Parathyroid adenoma (tissue), 2 donors: ENCODE measurements around the gene ERGIC3.
A peak's percentile ranks its signal among the peaks of the same experiment; 100 is the strongest.

Experiments used
- H2AFZ ChIP-seq: fragments of 300-600 bp; sonication (generic); one replicate; pipeline ENCODE4 v1.7.0; 2017; ENCODE audit warnings: antibody characterized with exemption, mild to moderate bottlenecking
- H3K27ac ChIP-seq: fragments of 300-600 bp; sonication (generic); one replicate; pipeline ENCODE4 v1.7.0; 2017
- H3K27me3 ChIP-seq: fragments of 300-600 bp; sonication (generic); one replicate; pipeline ENCODE4 v1.7.0; 2017; ENCODE audit warnings: low read length; ENCODE audit not compliant: control insufficient read depth, insufficient read depth
- H3K36me3 ChIP-seq: fragments of 300-600 bp; sonication (generic); one replicate; pipeline ENCODE4 v1.7.0; 2017; ENCODE audit warnings: low read length; ENCODE audit not compliant: control insufficient read depth, insufficient read depth
- H3K4me1 ChIP-seq: fragments of 300-600 bp; sonication (generic); one replicate; pipeline ENCODE4 v1.7.0; 2017; ENCODE audit warnings: control low read depth
- H3K4me2 ChIP-seq: fragments of 300-600 bp; sonication (generic); one replicate; pipeline ENCODE4 v1.7.0; 2017; ENCODE audit warnings: low read length
- H3K4me3 ChIP-seq: fragments of 300-600 bp; sonication (generic); one replicate; pipeline ENCODE4 v1.7.0; 2017; ENCODE audit warnings: low read depth, low read length
- H3K79me2 ChIP-seq: fragments of 300-600 bp; sonication (generic); one replicate; pipeline ENCODE4 v1.7.0; 2017; ENCODE audit warnings: control low read depth
- H3K9ac ChIP-seq: fragments of 300-600 bp; sonication (generic); one replicate; pipeline ENCODE4 v1.7.0; 2017; ENCODE audit warnings: mild to moderate bottlenecking
- H3K9me3 ChIP-seq: fragments of 300-600 bp; sonication (generic); one replicate; pipeline ENCODE4 v1.7.0; 2017; ENCODE audit warnings: low read length; ENCODE audit not compliant: control insufficient read depth
- TF ChIP-seq, protein P1 (sequence below): fragments of 300-600 bp; sonication (generic); IDR thresholded peaks from one replicate; pipeline ENCODE4 v1.7.0; 2017; ENCODE audit warnings: antibody characterized with exemption, mild to moderate bottlenecking
- donor health status: primary hyperparathyroidism.

Gene ERGIC3

DNA sequence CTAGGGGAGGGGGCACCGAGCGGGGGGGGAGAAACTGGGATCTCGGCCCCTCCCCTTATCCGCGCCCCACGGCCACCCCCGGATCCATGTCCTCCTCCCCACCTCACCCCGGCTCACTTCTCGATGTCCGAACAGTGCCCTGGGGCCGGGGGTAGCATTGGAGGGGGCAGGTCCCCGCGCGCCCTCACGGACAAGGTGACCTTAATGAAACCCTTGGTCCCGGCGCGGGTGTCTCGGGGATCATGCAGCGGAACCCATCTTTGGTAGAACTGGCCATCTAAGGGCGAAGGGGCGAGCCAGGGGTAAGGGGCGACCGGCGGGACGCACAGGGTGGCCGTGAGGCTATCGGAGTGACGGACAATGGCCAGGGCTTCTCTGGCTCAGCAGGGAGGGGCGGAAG lies 60.1 kb downstream of the ERGIC3 start:
- H3K9ac ChIP-seq: no peak overlapping the region

DNA sequence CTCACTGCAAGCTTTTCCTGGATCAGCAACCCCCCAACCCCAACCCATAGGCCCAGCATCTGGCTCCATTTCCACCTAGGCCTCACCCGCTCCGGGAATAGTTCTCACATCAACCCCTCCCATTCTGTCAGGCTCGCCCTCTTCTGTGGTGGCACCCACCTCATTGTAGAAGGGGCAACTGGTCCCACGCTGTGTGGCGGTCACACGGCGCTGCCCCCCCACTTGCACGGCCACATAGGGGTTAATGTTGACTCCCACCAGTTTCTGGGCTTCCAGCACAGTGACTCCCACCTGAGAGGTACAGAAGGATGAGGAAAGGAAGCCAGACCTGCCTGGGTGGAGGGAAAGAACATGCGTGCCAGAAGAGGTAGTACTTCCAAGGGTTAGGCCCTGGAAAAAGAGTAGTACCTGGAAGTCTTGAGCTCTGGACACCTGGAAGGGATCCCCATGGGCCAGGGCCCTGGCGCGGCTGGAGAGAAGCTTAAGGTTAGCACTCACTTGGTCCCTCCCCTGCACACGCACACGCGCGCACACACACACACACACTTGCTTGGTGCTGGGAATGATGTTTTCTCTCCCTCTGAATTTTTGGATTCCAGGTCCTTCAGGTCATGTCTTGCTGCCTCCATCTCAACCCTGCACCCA lies 61.1 kb downstream of the ERGIC3 start:
- Histone ChIP-seq H3K36me3 (no peaks in the 10 kb centered on the region), H3K27ac (no peak overlapping the region), H2AFZ (no peak overlapping the region), H3K4me3 (no peak overlapping the region), H3K27me3 (no peaks in the 10 kb centered on the region), H3K79me2 (no peaks in the 10 kb centered on the region), H3K4me1 (no peaks in the 10 kb centered on the region), H3K4me2 (no peak overlapping the region), H3K9ac (no peak overlapping the region), H3K9me3 (no peaks in the 10 kb centered on the region)
- TF ChIP-seq, protein P1, sequence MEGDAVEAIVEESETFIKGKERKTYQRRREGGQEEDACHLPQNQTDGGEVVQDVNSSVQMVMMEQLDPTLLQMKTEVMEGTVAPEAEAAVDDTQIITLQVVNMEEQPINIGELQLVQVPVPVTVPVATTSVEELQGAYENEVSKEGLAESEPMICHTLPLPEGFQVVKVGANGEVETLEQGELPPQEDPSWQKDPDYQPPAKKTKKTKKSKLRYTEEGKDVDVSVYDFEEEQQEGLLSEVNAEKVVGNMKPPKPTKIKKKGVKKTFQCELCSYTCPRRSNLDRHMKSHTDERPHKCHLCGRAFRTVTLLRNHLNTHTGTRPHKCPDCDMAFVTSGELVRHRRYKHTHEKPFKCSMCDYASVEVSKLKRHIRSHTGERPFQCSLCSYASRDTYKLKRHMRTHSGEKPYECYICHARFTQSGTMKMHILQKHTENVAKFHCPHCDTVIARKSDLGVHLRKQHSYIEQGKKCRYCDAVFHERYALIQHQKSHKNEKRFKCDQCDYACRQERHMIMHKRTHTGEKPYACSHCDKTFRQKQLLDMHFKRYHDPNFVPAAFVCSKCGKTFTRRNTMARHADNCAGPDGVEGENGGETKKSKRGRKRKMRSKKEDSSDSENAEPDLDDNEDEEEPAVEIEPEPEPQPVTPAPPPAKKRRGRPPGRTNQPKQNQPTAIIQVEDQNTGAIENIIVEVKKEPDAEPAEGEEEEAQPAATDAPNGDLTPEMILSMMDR: no peak

More for the DNA sequence above, 60.1 kb downstream of the ERGIC3 start:
- no peaks in the 10 kb centered on the region for H3K27me3 ChIP-seq
- no peaks in the 10 kb centered on the region for H3K4me1 ChIP-seq
- no peak overlapping the region for H3K4me3 ChIP-seq
- H3K79me2 ChIP-seq: no peaks in the 10 kb centered on the region
- H3K4me2 ChIP-seq: peak overlapping the region; percentile 62
- no peaks in the 10 kb centered on the region for H3K36me3 ChIP-seq
- H3K27ac ChIP-seq: no peak overlapping the region
- H2AFZ ChIP-seq: peak overlapping the region; percentile 88
- TF ChIP-seq, protein P1: no peak
- H3K9me3 ChIP-seq: no peaks in the 10 kb centered on the region

DNA sequence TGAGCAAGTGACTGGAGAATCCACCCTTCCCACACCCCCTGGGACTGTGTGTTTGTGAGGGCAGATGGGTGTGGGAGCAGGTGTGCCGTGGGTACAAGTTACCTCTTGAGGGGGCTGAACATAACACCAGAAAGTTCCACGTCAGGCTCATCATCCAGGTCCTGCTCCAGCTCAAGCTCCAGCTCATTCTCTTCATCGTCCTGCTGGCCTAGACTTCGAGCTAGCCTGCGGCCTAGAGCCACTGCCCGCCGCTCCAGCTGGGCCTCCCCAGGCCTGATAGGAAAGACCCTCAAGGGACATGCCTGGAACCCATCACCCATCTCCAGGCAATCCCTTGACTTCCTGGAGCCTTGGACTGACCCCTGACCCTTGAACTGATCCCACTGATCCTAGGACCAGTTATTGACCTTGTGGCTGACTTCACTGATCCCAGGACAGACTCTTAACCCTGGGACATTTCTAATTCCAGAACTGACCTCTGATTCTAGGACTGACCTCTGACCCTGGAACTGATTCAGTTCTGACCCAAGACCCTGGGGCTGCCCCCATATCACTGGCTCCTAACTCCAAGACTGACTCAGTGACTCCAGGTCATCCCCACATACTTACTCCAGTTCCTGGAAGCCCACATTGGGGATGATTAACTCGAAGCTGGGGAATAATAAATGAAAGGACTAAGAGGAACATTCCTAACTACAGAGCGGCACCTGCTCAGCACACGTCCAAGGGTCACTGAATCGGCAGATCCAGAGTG lies 62.0 kb downstream of the ERGIC3 start:
- Histone ChIP-seq H3K9ac (no peak overlapping the region), H3K27ac (no peak overlapping the region)

DNA sequence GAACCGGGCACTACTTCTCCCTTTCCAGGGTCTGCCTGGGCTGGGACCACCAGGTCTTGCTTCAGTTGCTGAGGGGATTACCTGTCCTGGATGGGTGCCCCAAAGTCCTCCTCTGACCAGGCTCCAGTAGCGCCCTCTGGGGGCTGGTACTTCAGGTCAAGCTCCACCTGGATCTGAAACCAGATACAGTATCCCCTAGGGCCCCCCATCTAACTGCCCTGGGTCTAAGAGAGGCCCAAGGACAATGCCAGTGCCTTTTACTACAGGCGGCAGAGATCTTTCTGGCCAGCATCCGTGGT lies 62.5 kb downstream of the ERGIC3 start:
- H3K27me3 ChIP-seq: no peaks in the 10 kb centered on the region
- H3K4me1 ChIP-seq: no peaks in the 10 kb centered on the region
- no peaks in the 10 kb centered on the region for H3K9me3 ChIP-seq
- no peaks in the 10 kb centered on the region for H3K36me3 ChIP-seq
- no peaks in the 10 kb centered on the region for H3K79me2 ChIP-seq
- H3K9ac ChIP-seq: no peak overlapping the region
- no peak overlapping the region for H2AFZ ChIP-seq
- TF ChIP-seq, protein P1: no peak
- H3K4me3 ChIP-seq: no peak overlapping the region
- H3K4me2 ChIP-seq: no peak overlapping the region
- H3K27ac ChIP-seq: no peak overlapping the region

More for the DNA sequence above, 62.0 kb downstream of the ERGIC3 start:
- no peaks in the 10 kb centered on the region for H3K79me2 ChIP-seq
- H2AFZ ChIP-seq: no peak overlapping the region
- no peak overlapping the region for H3K4me2 ChIP-seq
- no peak overlapping the region for H3K4me3 ChIP-seq
- H3K4me1 ChIP-seq: no peaks in the 10 kb centered on the region
- H3K36me3 ChIP-seq: no peaks in the 10 kb centered on the region
- no peaks in the 10 kb centered on the region for H3K9me3 ChIP-seq
- TF ChIP-seq, protein P1: no peak
- H3K27me3 ChIP-seq: no peaks in the 10 kb centered on the region

DNA sequence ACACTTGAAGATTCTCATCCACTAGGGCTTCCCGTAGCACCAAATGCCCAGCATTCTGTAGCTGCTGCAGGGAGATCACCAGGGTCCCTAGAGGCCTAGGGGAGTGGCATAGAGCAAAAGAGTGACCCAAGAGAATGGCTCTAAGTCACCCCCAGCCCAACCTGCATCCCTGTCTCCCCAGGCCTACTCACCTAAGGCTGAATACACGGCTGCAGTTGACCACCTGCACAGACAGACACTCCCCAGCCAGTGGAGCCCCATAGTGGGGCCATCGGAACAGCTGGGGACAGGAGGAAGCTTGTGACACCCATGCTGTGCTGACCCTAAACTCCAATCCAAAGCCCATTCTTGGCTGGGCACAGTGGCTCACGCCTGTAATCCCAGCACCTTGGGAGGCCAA lies 64.2 kb downstream of the ERGIC3 start:
- TF ChIP-seq, protein P1: no peak
- no peaks in the 10 kb centered on the region for H3K36me3 ChIP-seq
- no peak overlapping the region for H3K4me2 ChIP-seq
- no peaks in the 10 kb centered on the region for H3K4me1 ChIP-seq
- no peak overlapping the region for H3K4me3 ChIP-seq
- H3K27me3 ChIP-seq: no peaks in the 10 kb centered on the region
- H2AFZ ChIP-seq: no peak overlapping the region
- no peak overlapping the region for H3K27ac ChIP-seq
- no peaks in the 10 kb centered on the region for H3K79me2 ChIP-seq
- H3K9ac ChIP-seq: no peak overlapping the region
- H3K9me3 ChIP-seq: no peaks in the 10 kb centered on the region
